GM12801 (cell line): ENCODE data around the gene STPG4.

Source experiments
- CTCF ChIP-seq: IDR thresholded peaks from one replicate; pipeline ENCODE4 v1.5.1; 2011; ENCODE audit warnings: control low read depth; ENCODE audit not compliant: insufficient read length; ENCODE audit errors: extremely low read depth

Gene STPG4

DNA sequence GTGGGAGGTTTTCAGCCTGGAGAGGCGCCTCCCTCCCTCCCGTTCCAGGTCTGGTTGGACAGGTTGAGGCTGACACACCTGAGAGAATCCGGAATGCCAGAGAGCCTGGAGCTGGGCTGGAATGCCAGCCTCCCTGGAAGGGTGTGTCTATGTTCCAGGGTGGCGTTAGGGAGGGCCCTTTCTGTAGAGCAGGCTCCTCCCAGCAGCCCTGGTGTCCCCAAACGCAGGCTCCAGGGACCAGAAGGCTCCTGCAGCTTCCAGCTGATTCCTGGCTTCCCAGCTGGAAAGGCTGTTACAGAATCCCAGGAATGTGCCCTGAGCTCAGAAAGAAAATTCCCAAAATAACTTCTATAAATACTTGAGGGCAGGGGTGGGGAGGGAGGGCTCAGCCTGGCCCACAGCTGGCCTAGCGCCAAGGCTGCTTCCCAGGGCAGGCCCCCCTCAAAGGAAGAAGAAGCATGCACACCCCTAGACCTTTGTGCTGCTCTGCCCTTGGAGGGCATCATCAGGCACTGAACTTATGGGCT lies 85.4 kb downstream of the STPG4 start:
- no peak for TF ChIP-seq CTCF

- no peak for TF ChIP-seq CTCF
These were observed 86.0 kb downstream of the STPG4 start for GRCh38 chr2:47068981-47069627.

DNA sequence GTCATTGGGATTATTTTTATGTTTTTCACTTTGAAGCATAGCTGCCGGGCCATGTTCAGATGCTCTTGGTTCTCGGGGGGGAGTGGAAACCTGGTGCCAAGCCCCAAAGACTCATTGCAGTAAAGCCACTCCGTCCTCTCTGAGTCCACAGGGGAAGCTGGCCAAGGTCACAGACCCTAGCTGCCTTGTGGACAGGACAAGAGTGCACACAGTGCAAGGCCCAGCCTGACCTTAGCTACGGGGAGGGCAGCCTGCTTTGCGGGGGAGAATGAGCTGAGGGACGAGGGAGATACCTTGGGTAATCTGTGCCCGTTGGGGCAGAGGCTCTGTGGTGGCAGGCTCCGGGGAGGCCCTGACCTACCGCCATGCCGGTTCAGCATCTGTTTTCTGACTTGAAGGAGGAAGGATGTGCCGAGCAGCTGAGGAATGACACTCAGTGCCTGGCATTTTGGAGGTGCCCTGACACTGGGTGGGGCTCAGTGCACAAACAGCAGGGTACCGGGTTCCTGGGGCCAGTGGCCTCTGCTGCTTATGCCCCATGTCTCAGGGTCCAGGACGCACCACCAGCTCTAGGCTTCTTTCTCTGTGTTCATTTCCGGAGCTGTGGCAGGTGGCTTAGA lies 87.2 kb downstream of the STPG4 start:
- no peak for TF ChIP-seq CTCF

DNA sequence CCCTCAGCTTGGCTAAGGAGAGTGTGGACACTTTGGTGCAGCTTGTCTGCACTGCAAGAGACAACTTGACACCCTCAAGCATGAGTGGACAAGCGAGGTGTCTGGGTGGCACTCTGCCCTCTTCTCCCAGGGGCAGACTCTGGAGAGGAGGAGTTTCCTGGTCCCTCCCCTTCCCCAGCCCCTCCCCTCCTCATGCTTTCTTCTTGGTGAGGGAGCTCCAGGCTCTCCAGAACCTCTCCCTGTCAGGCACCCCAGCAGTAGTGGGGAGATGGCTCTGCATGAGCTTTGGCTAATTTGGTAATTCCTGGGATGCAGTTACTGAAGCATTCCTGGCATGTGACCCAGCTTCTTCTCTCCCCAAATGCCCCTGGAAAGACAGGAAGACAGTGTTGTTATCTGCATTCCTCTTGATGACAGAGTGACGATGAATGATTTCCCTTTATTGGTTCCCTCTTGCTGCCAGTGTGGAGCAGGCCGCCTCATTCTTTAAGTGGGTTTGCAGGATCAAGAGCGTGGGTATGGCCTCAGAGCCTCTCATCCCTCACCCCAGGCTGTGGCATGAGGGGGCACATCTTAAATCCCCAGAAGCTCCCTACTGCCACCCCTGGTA lies 89.2 kb downstream of the STPG4 start:
- TF ChIP-seq CTCF: no peak

- no peak for TF ChIP-seq CTCF
These were observed 89.8 kb downstream of the STPG4 start for GRCh38 chr2:47065343-47065742.

DNA sequence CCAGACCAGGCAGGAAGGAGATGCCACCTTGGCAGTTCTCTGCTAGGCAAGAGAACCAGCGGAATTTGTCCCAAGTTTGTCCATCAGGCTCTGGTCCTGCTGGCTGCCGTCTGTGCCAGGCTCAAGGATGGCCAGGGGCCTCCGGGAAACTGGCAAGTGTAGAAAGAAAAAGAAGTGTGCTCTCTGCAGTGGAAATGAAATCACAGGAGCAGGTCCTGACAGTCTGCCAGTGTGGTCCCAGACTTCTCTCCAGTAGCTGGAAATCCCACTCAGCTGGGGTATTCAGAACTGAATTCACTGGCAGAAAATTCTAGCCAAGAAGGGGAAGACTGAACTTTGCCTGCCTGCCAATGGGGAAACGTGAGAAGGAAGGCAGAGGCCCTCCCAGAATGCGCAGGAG lies 91.0 kb downstream of the STPG4 start:
- no peak for TF ChIP-seq CTCF

DNA sequence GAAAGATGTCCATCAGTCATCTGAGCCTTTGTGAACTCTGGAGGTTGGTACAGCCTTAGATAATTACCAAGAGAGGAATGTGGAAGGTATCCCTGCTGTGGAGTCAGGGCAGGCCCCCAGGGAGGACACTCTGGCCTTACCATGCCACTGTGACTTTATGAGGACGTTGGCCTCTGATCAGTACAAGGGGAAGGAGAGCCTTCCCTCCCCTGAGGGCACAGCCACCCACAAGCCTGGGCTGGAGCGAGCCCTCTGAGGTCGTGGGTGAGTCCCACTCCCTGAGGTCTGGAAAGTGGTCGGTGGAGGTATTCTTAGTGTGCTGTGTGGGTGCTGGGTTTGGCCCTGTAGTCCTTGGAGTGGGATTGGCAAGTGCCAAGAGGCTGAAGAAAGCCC lies 91.6 kb downstream of the STPG4 start:
- TF ChIP-seq CTCF: no peak
